Fibroblast of skin of scalp (primary cell): Measurements from ENCODE around the gene TMX2.
A peak's percentile ranks its signal among the peaks of the same experiment; 100 is the strongest.
"Not testable (repeated sequence)": the region's sequence is repeated elsewhere in the genome, so short reads cannot be mapped to it uniquely, and the experiment has no call there.

Experiments
- DNase-seq: peaks from one replicate; pipeline ENCODE4 v3.0.0-alpha.2; 2013

The TMX2 gene

DNA sequence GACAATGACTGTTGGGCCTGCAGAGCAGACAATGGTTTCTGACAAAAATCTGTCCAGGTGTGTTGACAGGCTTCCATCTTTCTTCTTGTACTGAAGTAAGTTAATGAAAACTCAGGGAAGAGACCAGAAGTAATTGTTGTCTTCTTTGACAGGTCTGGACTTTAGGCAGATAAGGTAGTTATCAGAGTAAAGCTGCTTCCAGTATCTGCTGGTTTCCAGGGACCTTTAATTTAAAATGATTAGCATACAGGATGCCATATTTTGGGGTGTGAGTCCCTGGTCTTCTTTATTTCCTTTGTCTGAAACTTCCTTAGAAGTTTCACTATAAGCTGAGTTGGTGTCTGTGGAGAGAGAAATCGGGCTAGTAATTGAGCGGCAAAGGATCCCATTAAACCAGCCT, 1.4 kb downstream of the TMX2 start:
- DNase-seq: no peak

DNA sequence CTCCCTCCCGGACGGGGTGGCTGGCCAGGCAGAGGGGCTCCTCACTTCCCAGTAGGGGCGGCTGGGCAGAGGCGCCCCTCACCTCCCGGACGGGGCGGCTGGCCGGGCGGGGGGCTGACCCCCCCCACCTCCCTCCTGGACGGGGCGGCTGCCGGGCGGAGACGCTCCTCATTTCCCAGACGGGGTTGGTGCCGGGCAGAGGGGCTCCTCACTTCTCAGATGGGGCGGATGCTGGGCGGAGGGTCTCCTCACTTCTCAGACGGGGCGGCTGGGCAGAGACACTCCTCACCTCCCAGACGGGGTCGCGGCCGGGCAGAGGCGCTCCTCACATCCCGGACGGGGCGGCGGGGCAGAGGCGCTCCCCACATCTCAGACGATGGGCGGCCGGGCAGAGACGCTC, 4.3 kb downstream of the TMX2 start:
- DNase-seq: not testable (repeated sequence)

DNA sequence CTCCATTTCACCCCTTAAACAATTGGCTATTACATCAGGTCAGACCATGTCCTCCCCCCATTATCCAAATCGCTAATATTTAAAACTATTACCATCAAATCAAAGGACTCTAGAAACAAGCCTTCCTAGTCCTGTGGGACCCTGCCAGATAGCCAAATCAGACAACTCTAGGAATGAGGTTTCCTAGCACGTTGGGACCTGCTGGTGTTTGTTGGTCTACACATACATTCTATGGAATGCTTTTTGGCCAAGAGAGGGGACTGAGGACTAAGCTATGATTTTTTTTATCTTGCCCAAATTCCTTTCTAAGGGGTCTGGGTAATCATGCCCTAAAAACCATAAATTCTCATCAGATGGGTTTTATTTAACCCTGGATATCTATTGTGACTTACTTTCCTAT, 14.8 kb downstream of the TMX2 start:
- DNase-seq: no peak

DNA sequence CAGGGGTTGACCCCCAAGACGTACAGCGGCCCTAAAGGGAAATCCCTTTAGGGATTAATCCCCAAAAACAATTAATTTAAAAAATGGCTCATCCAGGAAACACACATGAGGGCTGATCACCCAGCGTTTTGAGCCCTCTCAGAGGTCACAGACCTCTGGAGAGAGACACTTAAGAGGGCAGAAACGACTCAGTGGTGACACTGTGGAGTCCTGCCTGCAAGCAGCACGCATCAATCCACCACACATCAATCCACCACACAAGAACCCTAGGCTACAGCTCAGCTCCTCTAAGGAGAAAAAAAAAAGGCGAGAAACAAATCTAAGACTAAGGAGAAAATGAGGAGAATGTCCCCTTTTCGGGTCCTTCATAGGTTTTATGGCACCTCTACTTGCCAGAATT, 16.4 kb downstream of the TMX2 start:
- DNase-seq: no peak

DNA sequence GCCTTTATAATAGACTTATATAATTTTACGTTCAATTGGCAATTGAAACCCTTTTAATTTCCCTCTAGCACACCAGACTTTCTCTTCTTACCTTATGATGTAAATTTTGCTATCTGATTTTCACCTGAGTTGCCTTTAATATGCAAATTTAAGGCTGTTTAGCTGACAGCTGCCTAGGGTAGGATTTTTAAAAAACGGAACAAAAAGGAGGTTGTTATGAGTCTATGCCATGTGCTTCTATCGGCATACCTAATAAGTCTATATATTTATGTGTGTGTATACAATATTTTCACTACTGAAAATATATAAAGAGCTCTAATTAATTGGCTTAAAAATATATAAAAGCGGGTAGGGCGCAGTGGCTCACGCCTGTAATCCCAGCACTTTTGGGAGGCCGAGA, 17.1 kb downstream of the TMX2 start:
- DNase-seq: no peak

DNA sequence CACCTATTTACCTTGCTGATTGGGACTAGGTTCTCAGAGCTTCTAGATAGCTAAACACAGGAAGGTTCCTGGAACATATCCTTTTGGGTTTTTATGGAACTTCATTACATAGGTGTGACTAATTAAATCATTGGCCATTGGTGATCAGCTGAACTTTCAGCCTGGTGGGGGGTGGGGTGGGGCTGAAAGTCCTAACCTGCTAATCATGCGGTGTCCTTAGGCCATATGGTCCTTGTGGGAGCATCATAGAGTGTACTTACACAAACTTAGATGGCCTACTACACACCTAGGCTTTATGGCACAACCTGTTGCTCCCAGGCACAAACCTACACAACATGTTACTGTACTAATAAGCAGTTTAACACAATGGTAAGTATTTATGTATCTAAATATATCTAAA, 20.3 kb downstream of the TMX2 start:
- no peak for DNase-seq

DNA sequence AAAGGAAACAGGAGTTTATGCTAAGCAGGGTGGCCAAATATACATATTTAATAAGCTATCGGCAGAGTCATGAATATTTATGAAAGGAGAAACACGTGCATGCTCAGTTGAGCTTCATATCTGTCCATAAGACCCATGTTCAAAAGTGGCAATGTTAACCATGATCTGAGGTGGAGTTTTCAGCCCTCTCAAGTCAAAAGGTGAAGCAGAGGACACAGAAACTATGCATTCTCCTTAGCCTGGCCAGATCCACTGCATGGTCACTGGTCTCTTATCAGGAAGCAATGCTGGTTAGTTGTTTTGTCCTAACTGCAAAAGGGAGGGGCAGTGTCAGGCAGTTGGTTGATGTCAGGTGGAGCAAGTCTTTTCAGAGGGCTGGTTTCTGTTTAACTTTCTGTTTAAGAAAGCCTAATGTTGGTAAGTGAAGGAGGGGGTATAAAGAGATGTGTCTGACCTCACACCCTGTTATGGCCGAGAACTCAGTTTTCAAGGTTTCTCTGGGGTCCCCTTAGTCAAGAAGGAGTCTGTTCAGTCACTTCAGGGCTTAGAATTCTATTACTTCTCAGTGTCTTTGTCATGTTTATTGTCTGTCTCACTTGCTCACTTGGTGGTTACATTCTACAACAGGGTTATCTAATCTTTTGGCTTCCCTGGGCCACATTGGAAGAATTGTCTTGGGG, 23.4 kb downstream of the TMX2 start:
- DNase-seq: no peak

DNA sequence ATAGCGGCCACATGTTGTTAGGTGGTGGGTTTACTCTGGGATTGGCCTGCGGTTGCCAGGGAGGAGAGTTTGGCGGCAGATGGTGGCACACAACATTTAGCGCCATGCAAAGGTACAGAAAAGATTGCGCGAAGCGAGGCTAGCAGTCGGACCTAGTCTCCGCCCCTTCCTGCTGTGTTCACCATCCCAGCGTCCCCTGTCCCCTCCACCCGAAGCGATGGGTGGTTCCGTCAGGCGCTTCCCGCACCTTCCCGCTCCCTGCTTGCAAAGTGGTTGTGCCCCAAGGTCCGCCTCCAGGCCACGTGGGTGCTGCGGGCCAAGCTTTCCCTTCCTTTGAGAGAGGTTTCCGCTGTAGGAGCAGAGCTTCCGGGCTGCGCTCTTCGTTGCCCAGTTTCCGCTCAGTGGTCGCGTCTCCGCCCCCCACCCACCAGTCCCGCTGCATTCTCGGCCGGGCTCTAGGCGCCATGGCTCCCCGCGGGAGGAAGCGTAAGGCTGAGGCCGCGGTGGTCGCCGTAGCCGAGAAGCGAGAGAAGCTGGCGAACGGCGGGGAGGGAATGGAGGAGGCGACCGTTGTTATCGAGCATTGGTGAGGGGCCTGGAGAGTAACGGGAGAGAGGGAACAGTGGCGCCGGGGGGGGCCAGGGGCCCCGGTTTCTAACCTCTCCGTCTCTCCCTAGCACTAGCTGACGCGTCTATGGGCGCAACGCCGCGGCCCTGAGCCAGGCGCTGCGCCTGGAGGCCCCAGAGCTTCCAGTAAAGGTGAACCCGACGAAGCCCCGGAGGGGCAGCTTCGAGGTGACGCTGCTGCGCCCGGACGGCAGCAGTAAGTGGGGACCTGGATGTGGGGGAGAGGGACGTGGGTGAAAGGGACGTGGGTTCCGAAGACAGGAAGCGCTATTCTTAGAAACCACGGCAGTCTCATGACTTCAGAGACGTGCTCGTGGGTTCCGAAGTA, 29.0 kb downstream of the TMX2 start, which contains the start of gene SELENOH:
SELENOH (plus strand) TSS at position 360 of the 955 bp plus-strand sequence; CDS start at position 465, 105 bp downstream.
- peak; percentile 97 for DNase-seq

DNA sequence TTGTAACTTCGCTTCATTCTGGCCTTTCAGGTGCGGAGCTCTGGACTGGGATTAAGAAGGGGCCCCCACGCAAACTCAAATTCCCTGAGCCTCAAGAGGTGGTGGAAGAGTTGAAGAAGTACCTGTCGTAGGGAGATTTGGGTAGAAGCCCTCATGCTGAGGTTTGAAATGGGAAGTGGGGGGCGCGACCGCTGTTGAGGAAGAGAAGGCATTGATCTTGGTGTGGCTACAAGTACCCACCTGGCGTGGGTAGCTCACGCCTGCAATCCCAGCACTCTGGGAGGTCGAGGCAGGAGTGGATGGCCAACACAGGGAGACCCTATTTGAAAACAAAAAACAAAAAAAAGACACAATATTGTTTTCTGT, 29.7 kb downstream of the TMX2 start:
- DNase-seq: no peak

DNA sequence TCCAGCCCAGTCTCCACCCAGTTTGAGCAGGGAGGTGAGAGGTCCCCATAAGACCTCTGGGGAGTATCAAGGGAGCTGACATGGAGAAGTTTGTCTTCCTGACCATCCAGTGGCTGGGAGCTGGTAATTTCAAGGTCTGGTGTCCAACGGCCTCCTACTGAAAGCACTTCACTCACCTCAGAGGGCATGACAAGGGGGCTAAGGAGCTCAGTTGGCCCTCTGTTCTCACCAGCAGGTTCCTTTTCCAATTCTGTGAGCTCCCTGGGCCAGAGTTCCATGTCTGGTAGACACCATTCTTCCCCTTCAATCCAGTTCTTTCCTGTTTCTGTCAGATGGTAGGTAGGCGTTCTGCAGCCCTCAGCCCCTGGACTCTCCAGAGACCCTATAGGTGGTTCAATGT, 32.0 kb downstream of the TMX2 start:
- no peak for DNase-seq

DNA sequence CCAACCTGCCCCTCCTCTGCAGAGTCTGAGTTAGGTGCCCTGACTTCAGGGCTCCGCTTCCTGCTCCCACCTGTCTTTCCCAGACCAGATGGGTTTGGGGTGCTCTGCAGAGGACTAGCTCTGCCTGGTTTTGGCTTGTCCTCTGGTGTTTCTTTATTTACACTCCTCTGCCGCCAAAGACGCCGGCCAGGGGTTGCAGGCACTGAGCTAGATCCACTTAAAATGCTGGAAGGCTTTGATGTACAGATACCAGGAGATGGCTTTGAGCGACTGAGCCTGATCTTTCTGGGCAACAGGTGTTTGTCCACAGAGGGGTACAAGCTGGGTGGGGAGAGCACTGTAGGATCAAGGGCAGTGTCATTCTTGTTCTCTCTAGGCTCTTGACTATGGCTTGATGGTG, 32.8 kb downstream of the TMX2 start:
- no peak for DNase-seq

DNA sequence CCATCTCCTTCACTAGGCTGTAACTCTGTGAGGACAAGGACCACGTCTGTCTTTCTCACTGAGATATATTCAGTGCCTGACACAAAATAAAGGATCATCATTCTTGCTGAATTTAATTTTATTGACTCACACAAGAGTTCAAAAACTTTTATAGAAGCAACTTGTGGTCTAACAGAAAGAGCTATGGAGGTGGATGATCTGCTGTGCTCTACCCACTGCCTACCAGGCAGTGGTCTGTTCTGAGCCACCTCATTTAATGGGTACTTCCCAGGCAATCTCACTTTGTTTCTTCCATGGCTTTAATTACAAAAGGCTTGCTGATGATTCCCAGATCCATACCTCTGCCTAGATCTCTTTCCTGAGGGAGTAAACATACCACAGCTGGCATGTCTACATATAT, 34.5 kb downstream of the TMX2 start:
- DNase-seq: no peak

DNA sequence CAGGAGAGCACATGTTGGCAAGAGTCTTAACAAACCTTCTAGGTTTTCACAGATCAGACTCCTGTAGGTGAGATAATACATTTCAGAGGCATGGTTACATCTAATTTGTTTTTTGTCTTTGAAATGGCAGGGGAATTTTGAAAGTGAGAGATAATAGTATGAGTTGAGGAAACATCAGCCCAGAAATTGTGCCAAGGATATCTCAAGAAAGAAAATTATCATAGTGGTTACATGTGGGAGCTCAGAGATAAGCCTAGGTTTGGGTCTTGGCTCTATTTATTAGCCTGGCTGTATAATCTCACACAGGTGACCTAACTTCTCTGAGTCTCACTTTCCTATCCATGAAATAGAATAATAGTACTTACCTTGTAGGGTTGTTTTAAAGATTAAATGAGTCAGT, 38.8 kb downstream of the TMX2 start:
- DNase-seq: no peak

DNA sequence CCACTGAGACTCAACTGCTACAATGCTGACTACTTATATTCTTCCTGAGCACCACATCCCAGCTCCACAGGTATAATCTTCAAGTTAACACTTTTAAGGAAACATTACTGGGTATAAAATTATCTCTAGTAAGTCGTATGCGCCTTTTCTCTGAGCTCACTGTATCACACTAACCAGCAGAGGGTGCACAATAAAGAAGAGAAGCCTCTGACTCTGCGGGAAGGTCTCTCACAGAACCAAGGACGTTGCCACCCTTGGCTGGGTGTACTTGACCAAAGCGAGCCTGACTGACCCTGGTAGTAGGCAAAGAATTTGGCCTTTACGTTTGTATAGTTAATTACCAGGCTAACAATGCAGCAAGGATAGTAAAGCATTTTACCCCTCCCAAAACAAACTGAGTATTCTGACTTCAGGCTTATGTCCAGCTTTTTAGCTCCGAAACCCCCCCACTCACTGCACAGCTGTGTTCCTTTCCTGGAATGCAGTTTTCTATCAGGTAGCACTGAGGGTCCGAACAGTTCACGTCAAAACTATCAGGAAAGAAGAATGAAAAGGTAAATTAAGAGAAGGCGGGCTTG, 39.4 kb downstream of the TMX2 start, which contains the start of gene BTBD18:
BTBD18 (minus strand) TSS at position 144 of the 578 bp plus-strand sequence. CDS start 631 bp downstream, outside the sequence.
- DNase-seq: peak; percentile 56

DNA sequence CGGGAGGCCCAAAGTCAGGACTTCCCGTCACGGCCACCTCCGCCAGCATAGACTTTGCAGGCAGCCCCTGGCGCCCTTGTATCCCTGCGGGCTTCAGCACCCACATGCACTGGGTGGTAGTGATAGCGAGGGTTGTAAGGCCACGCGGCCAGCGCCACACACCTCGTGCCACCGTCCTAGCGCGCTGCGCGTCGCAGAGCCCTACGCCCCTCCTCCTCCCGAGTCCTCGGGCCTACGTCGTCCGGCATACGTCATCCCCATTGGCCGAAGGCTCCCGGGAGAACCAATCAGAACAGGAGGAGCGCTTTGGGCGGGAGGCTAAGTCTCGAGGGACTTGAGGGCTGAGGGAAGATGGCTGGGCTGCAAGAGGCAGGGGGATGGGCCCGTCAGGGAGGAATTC, 40.6 kb downstream of the TMX2 start:
- DNase-seq: no peak

DNA sequence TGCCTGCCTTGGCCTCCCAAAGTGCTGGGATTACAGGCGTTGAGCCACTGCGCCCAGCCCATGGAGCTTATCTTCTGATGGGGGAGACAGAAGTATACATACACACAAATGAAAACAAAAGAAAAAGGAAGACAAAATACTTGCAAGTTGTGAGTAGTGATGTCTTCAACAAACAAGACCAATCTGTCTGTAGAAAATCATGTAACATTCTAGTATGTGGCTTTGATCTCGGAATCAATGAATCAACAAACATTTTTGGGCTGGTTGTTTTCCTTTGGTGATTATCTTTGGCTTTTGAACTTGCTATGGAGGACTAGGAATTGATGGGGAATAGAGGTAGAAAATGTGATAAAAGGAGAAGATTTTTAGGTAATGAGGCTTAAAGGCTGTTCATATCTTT, 45.8 kb downstream of the TMX2 start:
- DNase-seq: no peak

DNA sequence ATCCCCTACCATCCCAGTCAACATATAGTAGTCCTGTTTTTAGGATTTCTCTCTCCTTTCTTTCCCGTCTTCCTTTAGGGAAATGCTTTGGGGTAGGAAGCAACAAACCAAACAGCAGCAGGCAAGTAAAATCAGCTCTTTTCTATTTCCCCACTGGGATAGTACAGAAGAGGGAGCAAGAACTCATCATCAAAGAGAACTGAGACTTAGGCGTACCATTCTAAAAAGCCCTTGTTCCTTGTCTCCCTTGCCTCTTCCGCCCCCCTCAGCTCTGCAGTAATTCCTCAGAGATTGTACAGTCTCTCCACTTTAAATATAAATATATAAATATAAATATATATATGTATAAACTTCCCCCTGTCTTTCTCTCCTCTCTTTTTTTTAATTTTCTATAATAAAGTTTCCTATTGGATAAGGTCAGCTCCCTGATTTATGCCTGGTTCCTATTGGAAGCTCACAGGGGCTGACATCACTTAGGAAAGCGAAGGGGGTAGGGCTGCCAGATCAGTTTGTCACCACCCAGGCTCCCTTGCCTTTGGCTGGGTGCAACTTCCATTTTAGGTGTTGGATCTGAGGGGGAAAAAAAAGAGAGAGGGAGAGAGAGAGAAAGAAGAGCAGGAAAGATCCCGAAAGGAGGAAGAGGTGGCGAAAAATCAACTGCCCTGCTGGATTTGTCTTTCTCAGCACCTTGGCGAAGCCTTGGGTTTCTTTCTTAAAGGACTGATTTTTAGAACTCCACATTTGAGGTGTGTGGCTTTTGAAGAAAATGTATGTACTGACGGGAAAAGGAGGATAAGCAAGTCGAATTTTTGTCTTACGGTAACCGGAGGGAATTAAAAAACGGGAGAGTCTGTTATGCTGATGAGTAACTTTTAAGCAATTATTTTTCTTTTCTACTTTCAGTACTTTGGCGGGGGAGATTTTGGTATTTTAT, 49.2 kb downstream of the TMX2 start, which contains the start of gene CTNND1:
CTNND1 (plus strand) TSS at position 502 of the 934 bp plus-strand sequence. CDS start 29,677 bp downstream, outside the sequence.
- DNase-seq: peak; percentile 98

DNA sequence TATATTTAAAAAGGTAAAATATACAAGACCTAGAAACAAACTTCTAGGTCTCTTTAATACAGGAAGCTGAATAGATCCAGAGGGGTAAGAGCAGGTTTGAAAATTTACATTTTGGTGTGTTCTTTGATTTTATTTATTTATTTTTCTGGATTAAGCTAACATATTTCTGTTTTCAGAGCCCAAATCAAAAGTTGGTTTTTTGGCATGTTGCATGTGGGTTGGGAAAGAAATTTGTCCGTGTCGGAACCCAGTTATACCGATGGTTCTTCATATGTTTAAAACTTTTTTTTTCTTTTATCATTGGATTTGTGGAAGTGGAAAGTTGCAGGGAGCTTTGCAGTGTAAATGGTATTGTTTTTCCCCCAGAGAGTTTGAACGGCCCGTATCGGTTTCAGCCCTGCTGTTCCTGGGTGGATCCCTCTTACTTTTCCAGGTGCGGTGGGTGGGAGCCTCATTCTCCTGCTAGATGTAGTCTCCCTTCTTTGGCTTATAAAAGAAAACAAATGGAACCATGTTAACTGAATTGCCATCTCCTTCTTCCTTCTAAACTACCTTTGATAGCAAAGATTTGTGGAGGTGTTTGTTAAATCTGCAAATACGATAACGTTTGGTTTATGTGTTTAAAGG, 50.0 kb downstream of the TMX2 start:
- no peak for DNase-seq

DNA sequence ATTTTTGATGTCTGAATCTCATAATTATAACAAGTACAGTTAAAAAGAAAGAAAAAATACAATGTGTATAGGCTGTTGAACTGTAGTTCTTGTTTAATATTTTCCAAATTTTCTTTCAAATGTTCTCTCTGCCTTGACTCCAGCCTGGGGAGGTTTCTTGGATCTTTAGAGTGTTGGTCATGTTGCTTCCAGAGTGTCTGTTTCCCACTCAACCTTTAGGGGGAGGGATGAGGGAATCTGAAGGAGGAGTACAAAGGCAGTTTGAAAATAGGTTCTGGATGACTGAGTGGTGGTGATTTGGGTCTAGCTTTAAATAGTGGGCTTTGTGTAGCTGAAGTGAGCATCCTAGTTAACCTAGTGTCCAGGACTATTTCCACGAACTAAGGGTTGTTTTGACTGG, 51.2 kb downstream of the TMX2 start:
- DNase-seq: peak; percentile 46

DNA sequence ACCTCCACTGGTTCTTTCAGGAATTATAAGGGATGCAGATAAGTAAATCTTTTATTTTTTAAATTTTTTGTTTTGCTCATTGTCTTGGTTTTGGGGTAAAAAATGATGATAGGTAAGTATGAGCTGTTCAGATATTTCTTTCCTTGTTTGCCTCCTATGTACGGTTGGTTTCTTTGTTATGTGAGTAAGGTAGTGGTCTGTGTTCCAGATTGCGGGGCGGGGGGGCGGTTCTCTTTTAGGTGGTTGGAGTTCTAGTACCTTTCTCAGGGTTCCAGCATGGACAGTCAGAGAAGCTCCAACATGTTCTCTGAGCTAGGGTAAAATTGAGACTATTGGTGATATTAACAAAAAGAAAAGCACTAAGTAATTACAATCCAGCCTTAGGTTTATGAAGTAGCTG, 51.6 kb downstream of the TMX2 start:
- DNase-seq: no peak

DNA sequence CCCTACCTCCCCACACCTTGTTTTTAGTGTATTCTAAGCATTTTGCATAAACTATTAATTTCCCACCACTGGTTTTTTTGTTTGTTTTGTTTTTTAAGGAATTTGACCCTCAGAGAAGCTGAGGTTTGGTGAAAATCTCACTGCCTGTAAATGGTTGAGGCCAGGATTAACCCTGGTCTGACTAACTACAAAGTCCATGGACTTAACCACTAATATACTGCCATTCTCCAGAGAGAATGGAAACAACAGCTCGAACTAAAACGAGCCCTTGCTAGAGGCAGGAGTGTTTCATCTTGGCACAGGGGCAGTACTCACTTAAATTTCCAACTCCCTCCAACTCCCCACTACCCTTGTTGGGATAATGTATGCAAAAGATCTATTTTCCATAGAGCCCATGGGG, 52.2 kb downstream of the TMX2 start:
- no peak for DNase-seq

DNA sequence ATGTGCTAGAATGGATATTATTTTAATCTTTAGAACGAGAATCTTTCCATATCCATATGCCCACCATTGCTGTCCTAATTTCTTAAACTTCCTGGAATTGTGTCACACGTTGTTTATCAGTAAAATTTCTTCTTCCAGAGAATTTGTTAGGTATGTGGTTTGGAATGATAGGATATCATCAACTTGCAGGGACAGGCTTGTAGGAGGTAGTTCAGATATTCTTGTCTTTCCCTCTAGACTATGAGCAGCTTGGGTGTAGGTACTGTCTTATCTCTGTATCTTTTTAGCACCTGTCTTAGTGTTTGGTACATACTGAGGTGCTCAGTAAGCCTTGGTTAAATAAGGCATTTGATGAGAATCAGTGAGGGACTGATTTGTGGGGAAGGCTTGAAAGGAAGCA, 52.6 kb downstream of the TMX2 start:
- no peak for DNase-seq
